Middle frontal gyrus (tissue), 1 donor: ENCODE measurements around the gene CCNI.
"Not testable (repeated sequence)": the region's sequence is repeated elsewhere in the genome, so short reads cannot be mapped to it uniquely, and the experiment has no call there.

Experiments
- DNase-seq: peaks from one replicate; pipeline ENCODE4 v3.0.0-alpha.2; 2015; ENCODE audit warnings: low spot score; ENCODE audit errors: extremely low spot score

The CCNI gene

DNA sequence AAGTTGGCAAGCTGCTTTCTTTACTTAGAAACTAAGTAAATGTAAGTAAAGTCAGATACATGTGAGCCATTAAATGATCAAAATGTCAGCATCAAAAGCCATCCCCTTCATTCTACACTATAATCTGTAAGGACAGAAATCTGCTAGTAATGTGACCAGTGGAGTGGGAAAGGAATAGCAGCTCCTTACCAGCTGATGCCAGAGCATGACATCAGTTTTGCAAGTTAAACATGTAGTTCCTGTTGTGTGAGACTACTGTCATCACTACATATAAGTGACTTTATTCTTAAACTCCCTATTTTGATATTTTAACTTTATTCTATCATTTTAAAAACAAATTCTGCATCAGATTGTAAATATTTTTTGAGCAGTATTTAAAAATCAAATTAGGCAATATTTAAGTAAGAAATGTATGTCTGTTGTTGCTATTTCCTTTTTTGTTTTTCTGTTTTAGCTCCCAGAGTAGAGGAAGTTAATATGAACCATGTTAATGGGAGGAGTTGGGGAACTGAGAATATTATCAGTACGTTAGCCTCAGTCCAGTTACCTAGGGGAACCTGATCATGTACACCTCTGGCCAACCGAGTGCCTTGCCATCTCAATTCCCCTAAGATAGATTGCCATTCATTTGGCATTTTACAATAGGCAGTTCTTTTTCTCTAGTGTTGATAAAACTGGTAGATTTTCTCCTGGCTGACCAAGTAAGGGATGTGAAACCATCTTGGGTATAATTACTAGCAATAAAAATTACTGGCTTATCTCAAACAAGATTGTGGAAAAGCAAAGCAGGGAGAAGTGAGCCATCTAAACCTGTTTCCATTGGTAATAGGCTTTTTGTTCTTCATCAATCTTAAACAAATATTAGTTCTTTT, 34.7 kb downstream of the CCNI start:
- no peak for DNase-seq

GRCh38 chr4:77040270-77040669, 35.5 kb downstream of the CCNI start:
- no peak for DNase-seq

DNA sequence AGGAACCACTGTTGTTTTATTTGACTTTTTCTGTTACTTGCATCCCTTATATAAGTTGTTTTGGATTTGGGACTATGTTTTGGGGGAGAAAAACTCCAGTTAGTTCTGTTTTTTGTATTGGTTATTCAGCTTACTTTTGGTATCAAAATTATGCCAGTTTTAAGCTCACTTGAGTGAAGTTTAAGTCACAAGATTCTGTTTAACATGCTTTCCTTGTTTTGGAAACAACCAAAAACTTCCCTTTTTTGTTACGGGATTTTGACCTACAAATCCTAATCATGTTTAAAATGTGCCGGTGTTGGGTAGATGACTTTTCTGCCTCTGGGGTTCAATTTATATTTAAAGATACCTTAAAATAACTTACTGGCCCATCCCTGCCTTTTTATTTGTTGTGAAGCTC, 36.0 kb downstream of the CCNI start:
- no peak for DNase-seq

DNA sequence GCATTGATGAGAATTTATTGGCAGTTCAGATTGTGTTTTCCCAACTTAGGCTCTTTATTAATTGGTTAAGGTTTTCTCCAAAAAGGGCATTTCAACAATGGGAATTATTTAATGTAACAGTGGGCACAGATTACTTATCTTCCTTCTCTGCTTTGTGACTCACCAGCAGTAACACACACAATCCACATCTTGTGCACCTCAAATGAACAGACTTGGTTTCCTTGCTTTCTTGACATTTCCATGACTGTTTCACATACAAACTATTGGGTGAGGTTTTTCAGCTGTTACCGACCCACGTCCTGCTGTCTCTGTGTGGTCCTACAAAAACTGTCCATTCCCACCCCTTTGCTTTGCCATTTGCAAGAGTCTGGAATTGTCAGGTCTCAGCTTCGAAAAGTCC, 38.1 kb downstream of the CCNI start:
- no peak for DNase-seq

GRCh38 chr4:77037168-77037567, 38.6 kb downstream of the CCNI start:
- DNase-seq = not testable (repeated sequence)

- no peak for DNase-seq
Observed at GRCh38 chr4:77036206-77036605, 39.6 kb downstream of the CCNI start.

GRCh38 chr4:77035153-77035552, 40.6 kb downstream of the CCNI start:
- no peak for DNase-seq

GRCh38 chr4:77031544-77031943, 44.2 kb downstream of the CCNI start:
- DNase-seq = no peak

DNA sequence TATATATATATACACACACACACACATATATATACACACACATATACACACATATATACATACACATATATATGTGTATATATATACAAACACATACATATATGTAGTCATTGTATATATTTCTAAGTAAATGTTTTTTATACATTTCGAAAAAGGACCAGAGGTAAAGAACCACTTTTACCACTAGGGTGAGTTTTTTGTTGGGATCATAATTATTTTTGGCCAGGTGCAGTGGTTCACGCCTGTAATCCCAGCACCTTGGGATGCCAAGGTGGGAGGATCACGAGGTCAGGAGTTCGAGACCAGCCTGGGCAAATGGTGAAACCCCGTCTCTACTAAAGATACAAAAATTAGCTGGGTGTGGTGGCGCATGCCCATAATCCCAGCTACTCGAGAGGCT, 46.0 kb downstream of the CCNI start:
- DNase-seq = not testable (repeated sequence)

- no peak for DNase-seq
Observed at GRCh38 chr4:77028246-77028645, 47.5 kb downstream of the CCNI start.

- no peak for DNase-seq
Observed at GRCh38 chr4:77026322-77026704, 49.5 kb downstream of the CCNI start.

DNA sequence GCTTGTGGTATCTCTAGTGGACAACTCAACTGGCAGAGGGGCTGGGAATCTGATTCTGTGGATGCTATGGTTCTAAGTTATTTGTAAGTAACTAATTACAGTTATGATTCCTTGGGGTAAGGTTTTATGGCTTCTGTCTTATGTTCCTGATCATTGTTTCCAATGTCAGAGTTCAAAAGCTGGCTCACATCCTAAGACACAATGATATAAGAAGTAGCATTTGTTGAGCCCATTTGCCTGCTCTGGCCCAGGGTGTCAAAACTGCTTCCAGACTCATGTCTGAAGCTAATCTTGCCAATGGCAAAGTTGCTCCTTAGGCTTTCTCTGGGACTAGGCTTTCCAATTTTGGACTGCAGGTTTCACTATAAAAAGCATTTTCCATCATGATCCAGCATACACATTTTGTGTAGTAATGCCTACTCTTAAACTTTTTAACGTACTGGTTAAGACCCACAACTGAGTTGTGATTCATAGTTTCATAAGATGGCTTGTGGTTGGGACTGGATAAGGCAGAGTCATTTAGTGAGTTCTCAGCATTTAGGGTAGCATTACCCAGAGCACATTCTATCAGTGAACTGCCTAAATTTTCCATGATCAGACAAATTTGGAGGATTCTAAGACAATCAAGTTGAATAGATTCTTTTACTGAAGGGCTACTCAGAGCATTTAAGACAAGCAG, 50.0 kb downstream of the CCNI start:
- DNase-seq = no peak

GRCh38 chr4:77023920-77024319, 51.9 kb downstream of the CCNI start:
- DNase-seq = no peak

DNA sequence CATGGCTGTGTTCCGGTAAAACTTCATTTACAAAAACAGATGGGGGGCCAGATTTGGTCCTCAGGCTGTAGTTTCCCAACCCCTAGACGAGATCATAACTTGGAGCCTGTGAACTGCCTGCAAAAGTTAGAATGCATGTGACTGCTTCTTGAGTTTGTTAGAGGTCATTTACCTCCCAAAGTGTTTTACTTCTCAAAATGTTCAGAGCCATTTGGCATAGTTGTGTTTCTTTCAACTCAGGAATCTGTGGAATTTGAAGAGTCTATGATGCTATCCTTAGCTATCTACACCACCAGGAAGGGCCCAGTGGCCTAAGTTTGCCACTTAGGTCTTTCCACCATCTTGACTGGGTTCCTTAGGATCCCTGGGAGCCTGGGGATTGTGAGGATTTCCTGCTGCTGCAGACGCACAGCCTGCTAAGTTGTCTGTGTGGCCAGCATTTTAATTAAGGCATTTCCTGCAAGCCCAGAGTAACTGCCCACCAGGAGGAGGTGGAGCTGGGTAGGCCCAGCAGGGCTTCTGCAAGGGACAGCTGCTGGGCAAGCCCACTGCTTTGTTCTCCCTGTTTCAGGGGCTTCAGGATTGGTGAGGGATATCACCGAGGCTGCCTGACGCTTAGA, 53.1 kb downstream of the CCNI start:
- no peak for DNase-seq

- no peak for DNase-seq
Observed at GRCh38 chr4:77021614-77022089, 54.1 kb downstream of the CCNI start.

DNA sequence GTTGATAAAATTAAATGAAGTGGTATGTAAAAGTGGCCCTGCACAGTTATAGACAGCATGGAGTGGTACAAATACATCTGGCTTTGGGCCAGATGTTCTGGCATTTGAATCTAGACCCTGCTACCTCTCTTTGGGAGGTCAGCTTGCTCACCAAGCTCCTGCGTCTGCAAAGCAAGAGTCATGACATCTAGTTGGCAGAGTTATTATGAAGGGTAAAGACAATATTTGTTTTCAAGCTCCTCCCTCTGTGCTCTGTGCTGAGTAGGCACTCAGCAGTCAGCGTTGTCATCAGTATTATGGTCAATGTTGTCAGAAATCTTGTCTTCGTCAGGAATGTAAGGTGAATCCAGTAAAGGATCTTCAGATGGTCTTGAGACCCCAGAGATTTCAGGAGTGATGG, 55.8 kb downstream of the CCNI start:
- DNase-seq = no peak

DNA sequence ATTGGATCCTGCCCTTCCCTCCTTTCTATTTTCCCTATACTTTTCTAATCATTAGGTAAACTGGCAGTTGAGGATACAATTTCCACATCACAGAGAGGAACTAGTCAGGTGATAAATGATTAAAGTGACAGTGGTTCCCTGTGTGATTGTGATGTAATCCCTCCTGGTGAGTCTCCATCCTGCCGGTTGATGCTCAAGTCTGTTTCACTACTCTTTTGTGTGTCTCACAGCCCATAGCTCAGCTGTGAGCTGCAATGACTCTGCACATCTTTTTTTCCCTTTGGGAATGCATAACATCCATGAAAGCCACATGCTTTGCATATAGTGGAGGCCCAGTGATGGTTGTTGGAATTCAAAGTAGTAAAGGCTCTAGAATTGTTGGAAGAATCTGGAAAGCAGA, 60.4 kb downstream of the CCNI start:
- DNase-seq = no peak

DNA sequence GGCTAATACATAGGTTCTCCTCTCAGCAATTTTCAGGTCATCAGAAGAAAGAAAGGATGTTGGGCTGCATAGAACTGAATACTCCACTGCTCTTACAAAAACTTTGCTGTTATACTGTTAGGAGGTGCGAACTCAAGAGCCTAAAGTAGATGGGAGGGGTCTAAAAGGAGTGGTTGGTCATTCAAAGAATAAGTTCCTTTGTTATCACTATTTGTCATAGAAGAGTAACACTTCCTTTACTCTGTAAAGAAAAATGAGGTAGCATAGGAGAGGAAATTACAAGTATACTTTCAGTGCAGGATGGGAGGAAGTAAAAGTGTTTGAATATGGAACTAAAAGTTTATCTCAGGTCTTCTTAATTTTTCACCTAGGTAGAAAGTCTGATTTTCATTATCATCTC, 61.5 kb downstream of the CCNI start:
- no peak for DNase-seq

- DNase-seq = no peak
Observed at GRCh38 chr4:77012726-77013125, 63.1 kb downstream of the CCNI start.

GRCh38 chr4:77010841-77011354, 64.9 kb downstream of the CCNI start:
- no peak for DNase-seq

GRCh38 chr4:77009511-77010115, 66.2 kb downstream of the CCNI start:
- DNase-seq = no peak
